HG03060 (cell line): Measurements from ENCODE around the gene MFNG.
"Not testable (repeated sequence)": the region's sequence is repeated elsewhere in the genome, so short reads cannot be mapped to it uniquely, and the experiment has no call there.

Source experiments
- ATAC-seq: cut with Tn5 transposase; IDR thresholded peaks from one replicate; pipeline ENCODE4 v1.9.1; 2021; ENCODE audit warnings: low read depth, moderate number of reproducible peaks; ENCODE audit not compliant: unreplicated experiment

The MFNG gene, protein sequence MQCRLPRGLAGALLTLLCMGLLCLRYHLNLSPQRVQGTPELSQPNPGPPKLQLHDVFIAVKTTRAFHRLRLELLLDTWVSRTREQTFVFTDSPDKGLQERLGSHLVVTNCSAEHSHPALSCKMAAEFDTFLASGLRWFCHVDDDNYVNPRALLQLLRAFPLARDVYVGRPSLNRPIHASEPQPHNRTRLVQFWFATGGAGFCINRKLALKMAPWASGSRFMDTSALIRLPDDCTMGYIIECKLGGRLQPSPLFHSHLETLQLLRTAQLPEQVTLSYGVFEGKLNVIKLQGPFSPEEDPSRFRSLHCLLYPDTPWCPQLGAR

DNA sequence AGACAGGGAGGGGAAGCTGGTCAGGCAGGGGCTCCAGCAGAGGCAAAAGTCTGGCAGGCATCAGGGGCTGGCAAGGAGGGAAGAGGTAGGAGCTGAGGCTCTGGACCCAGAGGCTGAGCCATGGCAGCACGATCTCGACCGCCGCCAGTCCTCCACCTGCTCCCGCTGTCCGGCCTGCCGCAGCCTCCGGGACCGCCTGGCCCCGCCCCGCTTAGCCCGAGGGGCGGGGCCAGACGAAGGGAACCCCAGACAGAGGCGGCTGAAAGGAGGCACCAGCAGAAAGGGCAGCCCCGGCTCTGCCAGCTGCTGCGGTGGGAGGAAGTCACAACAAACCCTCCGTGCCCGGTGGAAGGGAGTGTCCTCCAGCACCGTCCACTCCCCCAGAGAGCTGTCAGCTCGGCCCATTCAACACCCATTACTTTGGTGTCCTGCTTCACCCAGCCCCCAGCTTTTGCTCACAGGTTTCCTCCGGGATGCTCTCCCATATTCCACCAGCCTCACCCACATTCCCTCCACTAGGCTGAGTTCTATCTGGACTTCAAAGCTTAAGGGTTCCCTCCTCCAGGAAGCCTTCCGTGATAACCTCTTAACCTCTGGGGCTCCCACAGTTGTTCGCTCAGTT lies at the start of gene MFNG:
TSS of gene MFNG (minus strand) at position 161 of the 622 bp plus-strand sequence. CDS start 207 bp downstream, outside the sequence.
- ATAC-seq = no peak

GRCh38 chr22:37535159-37535558 lies 49.0 kb upstream of the MFNG start:
- ATAC-seq = no peak

DNA sequence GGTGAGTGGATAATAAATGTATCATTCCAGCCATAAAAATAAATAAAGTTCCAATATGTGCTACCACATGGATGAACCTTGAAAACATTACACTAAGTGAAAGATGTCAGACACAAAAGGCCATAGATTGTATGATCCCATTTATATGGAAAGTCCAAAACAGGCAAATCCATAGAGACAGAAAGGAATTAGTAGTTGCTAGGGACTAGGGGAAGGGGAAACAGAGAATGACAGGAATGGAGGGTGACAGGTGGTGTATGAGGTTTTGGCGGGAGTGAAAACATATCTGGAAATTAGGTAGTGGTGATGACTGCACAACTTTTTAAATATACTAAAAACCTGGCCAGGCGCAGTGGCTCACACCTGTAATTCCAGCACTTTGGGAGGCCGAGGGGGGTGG lies 48.3 kb upstream of the MFNG start:
- no peak for ATAC-seq

- no peak for ATAC-seq
Measured at GRCh38 chr22:37533995-37534394, 47.8 kb upstream of the MFNG start.

- ATAC-seq = no peak
Measured at GRCh38 chr22:37529652-37530345, 43.6 kb upstream of the MFNG start.

GRCh38 chr22:37527952-37528351 lies 41.8 kb upstream of the MFNG start:
- not testable (repeated sequence) for ATAC-seq

DNA sequence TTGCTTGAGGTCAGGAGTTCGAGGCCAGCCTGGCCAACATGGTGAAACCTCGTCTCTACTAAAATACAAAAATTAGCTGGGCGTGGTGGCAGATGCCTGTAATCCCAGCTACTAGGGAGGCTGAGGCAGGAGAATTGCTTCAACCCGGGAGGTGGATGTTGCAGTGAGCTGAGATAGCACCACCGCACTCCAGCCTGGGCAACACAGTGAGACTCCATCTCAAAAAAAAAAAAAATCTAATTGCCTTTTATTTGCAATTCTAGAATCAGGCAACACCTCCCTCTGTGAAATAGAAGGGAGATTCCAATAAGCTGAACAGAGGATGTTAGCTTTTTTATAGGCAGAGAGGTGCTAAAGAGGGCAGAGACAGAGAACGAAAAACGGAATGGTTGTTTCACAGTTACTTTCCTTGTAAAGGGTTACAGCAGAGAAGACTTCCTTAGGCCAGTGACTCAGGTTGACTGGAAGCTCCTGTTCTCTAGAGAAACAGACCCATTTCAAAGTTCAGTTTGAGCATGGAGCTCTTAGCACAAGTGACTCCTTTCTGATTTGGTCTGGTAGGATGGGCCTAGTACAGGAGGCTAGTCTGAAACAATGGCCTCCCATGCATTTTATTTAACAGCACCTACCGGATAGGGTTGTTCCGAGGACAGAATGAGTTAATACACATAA lies 41.0 kb upstream of the MFNG start:
- not testable (repeated sequence) for ATAC-seq

DNA sequence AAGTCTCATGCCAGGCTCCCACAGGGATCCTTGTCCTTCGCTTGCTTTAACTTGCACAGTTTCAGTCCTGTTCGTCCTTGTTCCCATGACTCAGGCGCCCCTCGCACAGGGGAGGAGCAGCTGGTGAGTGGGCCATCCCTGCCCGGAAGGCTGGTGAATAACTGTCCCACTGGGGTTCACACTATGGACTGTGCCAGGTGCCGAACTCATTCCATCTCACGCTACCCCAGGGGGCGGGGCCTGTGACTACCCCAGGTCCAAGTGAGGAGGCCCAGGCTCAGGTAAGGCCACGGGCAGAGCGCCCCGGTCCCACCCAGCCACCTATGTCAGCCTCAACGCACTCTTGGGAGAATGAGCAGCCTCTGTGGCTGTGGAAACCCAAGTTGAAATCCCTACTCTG lies 40.2 kb upstream of the MFNG start:
- ATAC-seq = no peak

DNA sequence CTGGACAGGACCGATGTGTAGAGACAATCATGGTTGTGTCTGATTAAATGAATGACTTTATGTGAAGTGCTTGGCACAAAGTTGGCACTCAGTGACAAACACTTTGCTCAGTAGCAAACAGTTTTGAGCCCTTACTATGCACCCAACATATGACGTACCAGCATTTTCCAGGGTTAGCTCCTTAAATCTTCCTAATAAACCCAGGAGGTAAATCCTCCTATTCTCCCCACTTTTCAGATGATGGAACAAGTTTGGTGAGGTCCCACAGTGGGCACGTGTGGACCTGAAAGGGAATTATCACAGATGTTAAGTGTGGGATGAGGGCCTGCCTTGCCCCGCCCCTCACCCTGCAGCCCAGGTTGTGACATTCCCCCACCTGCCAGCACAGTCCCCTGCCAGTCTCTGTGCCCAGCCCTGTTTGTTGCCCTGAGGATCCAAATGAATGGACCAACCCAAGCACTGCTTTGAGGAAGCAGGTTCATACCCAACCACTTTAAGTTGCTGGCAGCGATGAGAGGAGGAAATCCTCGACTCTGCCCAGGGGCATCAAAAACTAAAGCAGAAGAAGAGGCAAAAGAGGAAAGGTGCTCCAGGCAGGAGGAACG lies 39.7 kb upstream of the MFNG start:
- no peak for ATAC-seq

GRCh38 chr22:37525073-37525745 lies 39.0 kb upstream of the MFNG start:
- no peak for ATAC-seq

DNA sequence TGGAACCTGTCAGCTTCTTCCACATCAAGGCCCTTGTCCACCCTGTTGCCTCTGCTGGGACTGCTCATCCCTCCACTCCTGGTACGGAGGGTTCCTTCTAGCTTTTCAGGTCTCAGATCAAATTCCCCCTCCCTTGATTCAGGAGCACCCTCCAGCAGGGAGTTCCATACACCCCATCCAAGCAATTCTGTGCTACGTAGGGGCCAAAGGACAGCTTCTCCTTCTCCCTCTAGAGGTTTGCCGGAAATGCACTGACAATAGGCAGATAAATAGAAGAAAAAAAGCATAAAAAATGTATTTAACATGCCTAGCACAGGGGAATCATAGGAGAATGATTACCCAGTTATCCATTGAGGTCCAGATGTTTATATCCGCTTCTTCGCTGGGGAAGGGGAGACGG lies 36.3 kb upstream of the MFNG start:
- no peak for ATAC-seq

DNA sequence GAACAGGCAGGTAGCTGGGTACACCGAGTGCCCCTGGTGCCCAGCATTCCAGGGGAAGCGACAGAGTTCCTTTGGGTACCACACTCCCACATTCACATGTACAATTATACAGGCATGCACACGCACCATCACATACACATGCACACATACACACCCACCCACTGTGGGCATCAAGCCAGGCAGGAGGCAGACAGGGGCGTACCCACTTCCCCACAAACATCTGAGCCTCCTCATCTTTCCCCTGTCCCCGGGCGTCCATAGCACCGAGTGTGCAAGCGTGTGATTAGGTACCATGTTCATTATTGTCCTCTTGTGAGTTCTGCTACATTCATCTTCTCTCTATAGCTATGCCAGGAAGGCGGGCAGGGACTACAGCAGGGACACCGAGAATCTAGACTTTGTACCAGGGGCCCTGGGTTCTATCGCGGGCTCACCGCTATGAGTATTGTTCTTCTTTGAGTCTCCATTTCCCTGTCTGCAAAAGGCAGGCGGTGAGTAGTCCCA lies 35.1 kb upstream of the MFNG start:
- no peak for ATAC-seq

GRCh38 chr22:37520776-37521191 lies 34.6 kb upstream of the MFNG start:
- ATAC-seq = no peak

DNA sequence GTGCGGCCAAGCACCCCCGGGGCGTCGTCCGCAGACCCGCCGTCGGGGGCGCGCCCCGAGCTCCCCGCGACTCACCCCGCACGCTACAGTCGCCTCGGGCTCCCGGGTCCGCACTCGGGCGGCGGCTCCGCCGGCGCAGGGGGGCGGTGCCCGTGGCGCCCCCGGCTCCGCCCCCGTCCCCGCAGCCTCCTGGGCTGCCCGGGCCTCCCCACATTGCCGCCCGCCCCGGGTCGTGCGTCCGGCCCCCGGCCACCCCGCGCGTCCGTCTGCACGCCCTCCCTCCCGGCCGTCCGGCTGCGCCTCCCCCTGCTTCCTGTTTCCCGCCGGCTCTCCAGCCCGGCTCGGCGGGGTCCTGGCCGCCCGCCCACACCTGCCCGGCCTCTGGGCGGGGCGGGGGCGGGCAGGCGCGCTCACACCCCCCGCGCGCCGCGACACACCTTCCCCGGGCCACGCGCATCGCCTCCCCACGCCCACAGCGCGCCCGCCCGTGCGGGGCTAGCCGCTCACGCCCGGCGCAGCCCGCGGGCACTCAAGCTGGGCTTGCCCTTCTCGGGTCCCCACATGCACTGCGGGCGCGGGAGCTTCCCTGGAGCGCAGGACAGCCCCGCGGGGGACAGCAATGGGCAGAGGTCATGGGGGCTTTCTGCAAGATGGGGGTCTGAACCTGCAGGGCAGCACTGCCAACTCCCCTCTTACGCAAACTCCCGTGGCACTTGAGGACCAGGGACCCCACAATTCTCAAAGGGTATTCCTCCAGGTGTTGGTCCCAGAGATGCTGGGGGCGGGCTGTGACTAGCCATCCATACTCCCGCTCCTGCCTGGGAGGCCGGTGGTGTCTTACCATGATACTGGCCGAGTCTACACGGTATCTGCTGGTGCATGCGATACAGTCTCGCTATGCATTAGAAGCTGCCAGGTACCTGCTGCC lies 33.3 kb upstream of the MFNG start, which contains the start of gene CARD10:
TSS of gene CARD10 (minus strand) at position 148 of the 928 bp plus-strand sequence. CDS start 215 bp downstream, outside the sequence.
- no peak for ATAC-seq

GRCh38 chr22:37518509-37519267 lies 32.5 kb upstream of the MFNG start:
- no peak for ATAC-seq

DNA sequence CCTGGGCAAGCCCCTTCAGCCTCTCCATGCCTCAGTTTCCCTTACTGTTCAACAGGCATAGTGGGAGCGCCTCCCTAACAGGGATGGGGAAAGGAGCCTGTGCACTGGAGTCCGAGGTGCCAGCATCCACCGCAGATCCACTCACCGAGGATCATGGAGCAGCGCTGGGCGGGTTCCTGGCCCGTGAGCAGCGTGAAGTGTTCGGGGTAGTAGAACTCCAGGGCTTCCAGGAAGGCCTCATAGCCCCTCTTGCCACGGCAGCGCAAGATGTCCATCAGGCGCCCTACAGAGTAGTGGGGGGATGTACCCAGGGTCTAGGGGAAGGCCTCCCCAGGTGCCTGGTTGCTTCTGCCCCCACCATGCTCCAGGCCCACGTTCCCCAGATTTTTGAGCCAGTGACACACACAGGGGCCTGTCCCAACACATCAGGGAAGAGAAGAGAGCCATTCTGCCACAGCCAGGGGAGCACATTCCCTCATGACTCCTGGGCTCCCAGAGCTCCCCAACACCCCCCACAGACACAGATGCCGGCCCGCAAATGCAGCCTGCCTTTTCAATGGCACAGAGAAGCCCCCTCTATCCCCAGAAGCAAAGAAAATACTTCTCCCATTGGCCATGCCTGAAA lies 31.8 kb upstream of the MFNG start:
- ATAC-seq = no peak

DNA sequence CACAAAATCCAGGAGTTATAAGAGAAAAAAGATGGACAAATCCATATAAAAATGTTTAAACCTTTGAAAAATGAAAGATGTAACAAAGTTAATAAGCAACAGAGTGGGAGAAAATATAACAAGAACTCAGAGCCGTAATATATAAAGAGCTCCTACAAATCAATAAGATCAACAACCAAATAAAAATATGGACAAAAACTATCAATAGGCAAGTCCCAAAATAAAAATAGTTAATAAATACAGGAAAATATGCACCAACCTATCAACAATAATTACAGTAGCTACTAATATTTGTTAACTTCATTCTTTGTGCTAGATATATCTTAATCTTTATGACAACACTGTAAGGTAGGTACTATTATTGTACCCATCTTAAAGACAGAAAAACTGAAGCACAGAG lies 30.3 kb upstream of the MFNG start:
- no peak for ATAC-seq

DNA sequence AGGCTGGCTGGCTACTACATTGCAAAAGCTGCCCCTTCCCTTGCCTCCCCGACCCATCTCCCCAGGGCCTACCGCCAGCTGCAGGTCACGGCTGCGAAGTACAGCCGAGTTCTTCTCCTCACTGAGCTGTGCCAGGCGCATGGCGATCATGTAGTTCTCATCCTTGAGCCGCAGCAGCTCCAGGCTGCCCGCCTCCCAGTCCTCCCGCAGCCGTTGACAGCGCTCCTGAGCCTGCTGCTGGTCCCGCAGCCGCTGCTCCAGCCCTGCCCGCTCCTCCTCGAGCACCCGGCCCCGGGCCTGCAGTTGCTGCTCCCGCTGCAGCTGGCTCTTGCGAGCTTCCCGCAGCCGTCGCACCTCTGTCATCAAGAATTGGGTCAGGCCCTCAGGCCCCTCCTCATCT lies 29.7 kb upstream of the MFNG start:
- no peak for ATAC-seq
